ENCODE measurements around the gene DOCK1. TPM values are rescaled to one million over a fixed set of nuclear protein-coding genes. Genes with fewer than 3 reads are reported as not detected.

DOCK1 gene
- total RNA-seq, 1 experiment from 2014 or later: 82.2 TPM

DNA sequence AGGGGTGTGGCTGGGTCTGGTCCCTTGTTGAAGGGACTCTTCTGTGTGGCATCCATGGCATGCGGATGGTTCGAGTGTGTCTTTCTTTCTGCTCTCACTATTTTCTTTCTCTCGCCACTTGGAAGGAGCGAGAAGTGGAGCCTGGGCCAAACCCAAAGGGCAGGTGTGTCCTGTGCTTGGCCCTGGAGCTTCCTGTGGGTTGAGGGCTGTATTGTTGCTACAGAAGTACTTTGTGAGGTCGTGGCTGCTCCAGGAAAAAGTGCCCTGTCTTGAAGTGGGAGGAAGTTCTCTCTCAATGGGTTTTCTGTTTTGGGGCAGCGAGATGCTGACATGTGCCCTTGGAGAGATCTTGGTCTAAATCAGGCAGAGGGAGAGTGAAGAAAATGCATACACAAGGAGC lies 72.0 kb downstream of the DOCK1 start:
- peaks cover 65% of the 10 kb centered on the region for H3K36me3 Mint-ChIP-seq (ENCODE audit: insufficient read depth, unreplicated experiment)
- no peaks in the 10 kb centered on the region for H3K27me3 Mint-ChIP-seq (ENCODE audit: insufficient read depth, unreplicated experiment)

GRCh38 chr10:126979311-126979710 lies 74.1 kb downstream of the DOCK1 start:
- Mint-ChIP-seq H3K27ac (ENCODE audit: unreplicated experiment) (no peak overlapping the region), H3K27me3 (ENCODE audit: insufficient read depth, unreplicated experiment) (no peaks in the 10 kb centered on the region), H3K4me1 (ENCODE audit: low read depth, unreplicated experiment) (no peaks in the 10 kb centered on the region), H3K4me3 (ENCODE audit: unreplicated experiment) (no peak overlapping the region), H3K9me3 (ENCODE audit: unreplicated experiment) (no peaks in the 10 kb centered on the region), H3K36me3 (ENCODE audit: insufficient read depth, unreplicated experiment) (peaks cover 53% of the 10 kb centered on the region)
- Histone ChIP-seq H3K36me3 (ENCODE audit: control insufficient read depth, insufficient read depth, low read length) (peaks cover 2% of the 10 kb centered on the region), H3K27me3 (replicated peaks; ENCODE audit: control insufficient read depth, insufficient read depth, low read length) (no peaks in the 10 kb centered on the region), H3K4me1 (no peaks in the 10 kb centered on the region), H3K4me3 (ENCODE audit: low read depth, low read length) (no peak overlapping the region), H3K9me3 (no peaks in the 10 kb centered on the region)
- TF ChIP-seq, protein P1, sequence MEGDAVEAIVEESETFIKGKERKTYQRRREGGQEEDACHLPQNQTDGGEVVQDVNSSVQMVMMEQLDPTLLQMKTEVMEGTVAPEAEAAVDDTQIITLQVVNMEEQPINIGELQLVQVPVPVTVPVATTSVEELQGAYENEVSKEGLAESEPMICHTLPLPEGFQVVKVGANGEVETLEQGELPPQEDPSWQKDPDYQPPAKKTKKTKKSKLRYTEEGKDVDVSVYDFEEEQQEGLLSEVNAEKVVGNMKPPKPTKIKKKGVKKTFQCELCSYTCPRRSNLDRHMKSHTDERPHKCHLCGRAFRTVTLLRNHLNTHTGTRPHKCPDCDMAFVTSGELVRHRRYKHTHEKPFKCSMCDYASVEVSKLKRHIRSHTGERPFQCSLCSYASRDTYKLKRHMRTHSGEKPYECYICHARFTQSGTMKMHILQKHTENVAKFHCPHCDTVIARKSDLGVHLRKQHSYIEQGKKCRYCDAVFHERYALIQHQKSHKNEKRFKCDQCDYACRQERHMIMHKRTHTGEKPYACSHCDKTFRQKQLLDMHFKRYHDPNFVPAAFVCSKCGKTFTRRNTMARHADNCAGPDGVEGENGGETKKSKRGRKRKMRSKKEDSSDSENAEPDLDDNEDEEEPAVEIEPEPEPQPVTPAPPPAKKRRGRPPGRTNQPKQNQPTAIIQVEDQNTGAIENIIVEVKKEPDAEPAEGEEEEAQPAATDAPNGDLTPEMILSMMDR (IDR thresholded peaks at IDR 0.05; ENCODE audit: insufficient read depth in 1 of 2, low read depth in 1 of 2, low read length in 1 of 2, severe bottlenecking in 1 of 2, unreplicated experiment in 1 of 2): no peak
- CTCF ChIA-PET: no interaction called here
- intact Hi-C loops (cut with micrococcal nuclease; ENCODE audit: unreplicated experiment): loop anchor here (10.0 kb wide), 1 partner anchor 405 kb away; no protein-coding TSS in a partner anchor
- no TSS peak for BruUV-seq (replicated peaks)
- DNase-seq: no peak
- POLR2A ChIA-PET: no interaction called here

More for the DNA sequence above, 72.0 kb downstream of the DOCK1 start:
- Mint-ChIP-seq H3K27ac (ENCODE audit: unreplicated experiment) (no peak overlapping the region), H3K4me1 (ENCODE audit: low read depth, unreplicated experiment) (peaks cover 16% of the 10 kb centered on the region), H3K9me3 (ENCODE audit: unreplicated experiment) (no peaks in the 10 kb centered on the region), H3K4me3 (ENCODE audit: unreplicated experiment) (no peak overlapping the region)
- CTCF ChIA-PET: no interaction called here
- Histone ChIP-seq H3K4me3 (ENCODE audit: low read depth, low read length) (no peak overlapping the region), H3K27me3 (replicated peaks; ENCODE audit: control insufficient read depth, insufficient read depth, low read length) (no peaks in the 10 kb centered on the region), H3K9me3 (no peaks in the 10 kb centered on the region), H3K36me3 (ENCODE audit: control insufficient read depth, insufficient read depth, low read length) (peaks cover 3% of the 10 kb centered on the region), H3K4me1 (peaks cover 12% of the 10 kb centered on the region)
- TF ChIP-seq, protein P1 (IDR thresholded peaks at IDR 0.05; ENCODE audit: insufficient read depth in 1 of 2, low read depth in 1 of 2, low read length in 1 of 2, severe bottlenecking in 1 of 2, unreplicated experiment in 1 of 2): no peak
- BruUV-seq (replicated peaks): no TSS peak
- POLR2A ChIA-PET: no interaction called here
- intact Hi-C loops (cut with micrococcal nuclease; ENCODE audit: unreplicated experiment): loop anchor here (10.0 kb wide), 1 partner anchor 402 kb away; no protein-coding TSS in a partner anchor
- DNase-seq: no peak

DNA sequence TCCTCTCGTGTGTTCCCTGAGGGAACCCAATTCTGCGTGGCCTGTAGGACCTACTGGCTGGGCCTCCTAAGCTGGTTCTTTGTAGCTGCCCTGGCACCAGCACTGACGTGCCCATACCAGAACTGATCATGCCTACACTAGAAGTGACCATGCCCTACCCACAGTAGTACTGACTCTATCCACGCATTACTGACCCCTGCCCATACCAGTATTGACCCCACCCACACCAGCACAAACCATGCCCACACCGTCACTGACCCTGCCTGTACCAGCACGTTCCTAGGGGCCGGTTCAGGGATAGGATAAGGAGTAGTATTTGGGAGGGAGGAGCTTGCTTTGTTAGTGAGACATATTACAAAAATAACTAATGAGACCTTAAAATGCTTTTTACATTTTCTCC lies 88.0 kb downstream of the DOCK1 start:
- Mint-ChIP-seq H3K27ac (ENCODE audit: unreplicated experiment) (no peak overlapping the region), H3K9me3 (ENCODE audit: unreplicated experiment) (no peaks in the 10 kb centered on the region), H3K4me1 (ENCODE audit: low read depth, unreplicated experiment) (no peaks in the 10 kb centered on the region), H3K36me3 (ENCODE audit: insufficient read depth, unreplicated experiment) (peaks cover 76% of the 10 kb centered on the region), H3K27me3 (ENCODE audit: insufficient read depth, unreplicated experiment) (no peaks in the 10 kb centered on the region), H3K4me3 (ENCODE audit: unreplicated experiment) (no peak overlapping the region)
- BruUV-seq (replicated peaks): no TSS peak
- Histone ChIP-seq H3K4me1 (no peaks in the 10 kb centered on the region), H3K36me3 (ENCODE audit: control insufficient read depth, insufficient read depth, low read length) (no peaks in the 10 kb centered on the region; the same call in 1 of the 2 replicates), H3K27me3 (replicated peaks; ENCODE audit: control insufficient read depth, insufficient read depth, low read length) (no peaks in the 10 kb centered on the region), H3K9me3 (no peaks in the 10 kb centered on the region), H3K4me3 (ENCODE audit: low read depth, low read length) (no peak overlapping the region)
- CTCF ChIA-PET: no interaction called here
- DNase-seq: no peak
- intact Hi-C loops (cut with micrococcal nuclease; ENCODE audit: unreplicated experiment): no loop called here
- POLR2A ChIA-PET: no interaction called here
- TF ChIP-seq, protein P1 (IDR thresholded peaks at IDR 0.05; ENCODE audit: insufficient read depth in 1 of 2, low read depth in 1 of 2, low read length in 1 of 2, severe bottlenecking in 1 of 2, unreplicated experiment in 1 of 2): no peak
